ENCODE results near the gene SLC38A2.
"Not testable (repeated sequence)": the region's sequence is repeated elsewhere in the genome, so short reads cannot be mapped to it uniquely, and the experiment has no call there.

The SLC38A2 gene

GRCh38 chr12:46360908-46361666 is 11.5 kb downstream of the SLC38A2 start:
- no peak for DNase-seq (ENCODE audit: low read depth in 2 of 2)

GRCh38 chr12:46360370-46360769 is 12.2 kb downstream of the SLC38A2 start:
- DNase-seq (ENCODE audit: low read depth in 2 of 2) = no peak

DNA sequence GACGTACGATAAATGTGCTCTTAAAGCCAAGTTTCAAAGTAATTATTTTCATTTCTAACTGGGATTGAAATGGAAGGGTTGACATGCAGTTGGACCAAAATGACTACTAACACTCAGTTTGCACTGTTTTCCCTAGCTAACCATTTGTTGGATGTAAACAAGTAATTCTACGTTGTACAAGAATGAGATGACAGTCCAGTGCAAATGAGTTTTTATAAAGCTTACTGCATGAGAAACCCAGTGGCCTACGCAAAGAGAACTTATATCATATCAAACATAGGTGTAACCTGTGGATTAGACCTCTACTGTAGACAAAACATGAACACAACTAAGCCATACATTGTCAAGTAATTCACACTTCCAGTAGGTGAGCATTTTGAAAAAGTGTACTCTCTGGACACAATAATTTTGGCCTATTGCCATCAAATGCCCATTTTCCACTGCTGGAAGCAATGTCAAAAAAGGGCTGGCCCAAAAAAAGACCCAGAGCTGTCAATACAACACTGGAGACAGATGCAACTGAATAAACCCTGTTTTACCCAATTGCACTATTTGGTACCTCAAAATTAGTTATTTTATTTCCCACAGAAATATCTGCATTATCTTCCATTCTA is 12.8 kb downstream of the SLC38A2 start:
- no peak for DNase-seq (ENCODE audit: low read depth in 2 of 2)

DNA sequence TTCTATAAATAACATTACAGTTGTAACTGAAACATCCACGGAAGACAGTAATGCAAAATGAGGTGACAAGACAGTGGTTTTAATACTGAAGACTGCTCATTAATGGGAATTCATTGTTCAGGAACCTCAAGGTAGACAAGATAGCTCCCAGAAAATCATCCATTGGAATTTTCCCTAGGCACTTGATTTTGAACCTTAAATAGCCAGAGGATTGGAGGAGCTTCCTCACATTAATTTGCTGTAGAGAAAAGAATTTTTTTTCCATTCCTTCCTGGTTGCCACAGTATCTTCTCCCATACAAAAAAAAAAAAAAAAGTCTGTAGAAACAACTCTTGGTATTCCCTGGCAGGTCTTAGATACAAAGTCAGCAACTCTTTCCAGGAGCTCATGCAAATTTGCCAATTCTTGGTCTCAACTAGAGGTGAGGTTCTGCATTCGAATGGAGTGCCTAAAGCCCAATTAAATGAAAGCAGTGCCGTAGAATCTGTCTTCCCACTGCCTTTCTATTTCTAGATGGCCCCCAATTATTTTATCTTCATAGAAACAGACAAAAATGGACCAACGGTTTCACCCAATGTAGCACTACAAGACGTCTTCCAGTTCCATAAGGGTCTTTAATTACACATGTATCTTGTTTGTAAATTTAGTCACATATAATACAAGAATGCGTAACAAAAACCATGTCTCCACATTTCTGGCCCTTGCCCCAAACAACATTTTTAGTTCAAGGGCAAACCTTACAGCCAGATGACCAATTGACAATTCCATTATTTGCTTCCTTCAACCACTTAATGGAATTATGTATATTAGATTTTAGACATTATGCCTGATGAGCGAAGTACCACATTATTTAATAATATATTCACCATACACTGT is 13.5 kb downstream of the SLC38A2 start:
- no peak for DNase-seq (ENCODE audit: low read depth in 2 of 2)

- no peak for DNase-seq (ENCODE audit: low read depth in 2 of 2)
Observed at GRCh38 chr12:46358325-46358700, 14.3 kb downstream of the SLC38A2 start.

DNA sequence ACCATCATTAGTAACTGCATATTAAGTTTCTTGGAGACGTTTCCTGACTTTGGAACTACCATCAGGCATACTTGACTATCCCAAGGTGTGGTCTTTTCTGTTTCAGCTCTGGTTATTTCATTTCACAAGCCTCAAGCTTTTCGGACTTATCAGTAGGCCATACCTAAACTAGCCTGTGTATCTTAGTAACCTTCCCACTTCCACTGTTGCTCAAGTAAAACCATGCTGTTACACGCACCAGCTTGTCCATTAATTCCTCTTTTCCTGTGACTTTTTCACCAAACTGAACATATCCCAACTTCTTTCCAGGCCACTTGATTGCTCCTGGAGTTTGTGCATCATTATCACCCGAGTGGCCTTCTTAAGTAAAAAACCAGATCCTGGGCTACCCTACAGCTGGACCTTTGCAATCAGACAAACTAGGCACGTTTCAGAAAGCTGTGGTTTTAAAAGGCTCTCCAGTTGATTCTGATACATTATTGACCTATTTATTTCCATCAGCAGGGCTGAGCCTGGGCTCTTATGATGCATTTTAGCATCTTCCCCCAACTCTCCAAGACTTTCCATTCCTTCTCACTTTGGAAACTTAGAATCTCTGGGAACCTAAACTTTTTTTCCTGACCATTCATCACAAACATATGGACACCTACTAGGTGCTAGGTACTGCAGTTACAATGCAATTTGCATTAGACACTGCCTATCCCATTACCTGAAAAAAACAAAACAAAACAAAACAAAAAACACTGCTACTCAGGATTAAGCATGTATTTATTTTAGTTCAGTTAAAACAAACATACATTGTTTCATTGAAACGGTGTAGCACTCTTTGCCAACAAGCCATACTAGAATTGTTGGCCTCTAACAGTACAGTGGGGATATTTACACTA is 14.9 kb downstream of the SLC38A2 start:
- no peak for DNase-seq (ENCODE audit: low read depth in 2 of 2)

DNA sequence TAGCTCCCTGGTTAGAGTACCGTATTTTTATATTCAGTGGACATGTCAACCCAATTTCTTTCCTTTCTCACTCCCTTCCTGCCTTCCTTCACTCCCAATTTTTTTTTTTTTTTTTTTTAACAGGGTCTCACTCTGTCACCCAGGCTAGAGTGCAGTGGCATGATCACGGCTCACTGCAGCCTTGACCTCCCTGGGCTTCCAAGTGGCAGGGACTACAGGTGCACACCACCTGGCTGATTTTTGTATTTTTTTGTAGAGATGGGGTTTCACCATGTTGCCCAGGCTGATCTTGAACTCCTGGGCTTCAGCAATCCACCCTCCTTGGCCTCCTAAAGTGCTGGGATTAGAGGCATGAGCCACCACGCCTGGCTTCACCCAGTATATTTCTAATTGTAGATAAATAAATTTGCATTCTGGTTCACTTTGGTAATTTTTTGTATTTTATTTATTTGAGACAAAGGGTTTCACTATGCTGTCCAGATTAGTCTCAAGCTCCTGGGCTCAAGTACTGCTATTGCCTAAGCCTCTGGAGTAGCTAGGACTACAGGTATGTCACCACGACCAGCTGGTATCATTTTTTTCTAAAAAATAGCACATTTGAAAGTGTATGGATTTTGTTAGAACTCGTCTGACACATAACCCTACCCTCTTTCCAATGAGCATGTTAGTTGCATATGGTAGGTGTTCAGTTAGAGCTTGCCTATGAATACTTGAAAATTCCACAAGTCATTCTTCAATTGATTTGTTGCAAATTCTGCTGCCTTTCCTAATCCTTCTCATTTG is 15.7 kb downstream of the SLC38A2 start:
- DNase-seq (ENCODE audit: low read depth in 2 of 2) = no peak

- no peak for DNase-seq (ENCODE audit: low read depth in 2 of 2)
Observed at GRCh38 chr12:46354802-46355199, 17.8 kb downstream of the SLC38A2 start.

DNA sequence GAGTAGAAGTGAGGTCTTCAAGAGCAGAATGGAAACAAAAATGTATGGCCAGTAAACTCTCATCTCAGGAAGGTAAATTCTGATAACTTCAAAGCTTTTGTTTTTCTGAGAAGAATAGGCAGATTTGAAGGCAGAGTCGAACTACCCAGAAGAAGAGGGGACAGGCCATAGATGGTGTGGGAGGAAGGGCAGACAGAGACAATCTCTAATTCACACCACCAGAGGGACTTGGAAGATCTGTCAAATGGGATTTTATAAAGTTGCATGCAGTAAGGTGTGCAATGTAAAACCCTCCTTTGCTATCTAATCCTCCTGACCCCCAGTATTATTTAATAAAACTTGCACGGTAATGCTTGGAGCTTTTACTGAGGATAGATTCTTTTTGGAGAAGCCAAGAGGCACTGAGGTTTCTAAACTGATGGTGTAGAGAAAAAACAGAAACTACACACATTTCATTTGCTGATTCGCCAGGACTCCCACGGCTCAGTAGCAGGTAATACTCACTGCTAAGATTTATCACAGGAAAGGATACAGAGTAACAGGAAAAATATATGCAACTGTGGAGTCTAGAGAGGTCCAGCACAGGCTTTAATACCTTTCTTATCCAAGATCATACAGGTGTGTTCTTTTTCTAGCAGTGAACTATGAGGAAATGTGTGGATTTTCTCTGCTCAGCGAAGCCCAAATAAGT is 18.3 kb downstream of the SLC38A2 start:
- no peak for DNase-seq (ENCODE audit: low read depth in 2 of 2)

- no peak for DNase-seq (ENCODE audit: low read depth in 2 of 2)
Observed at GRCh38 chr12:46351886-46352650, 20.5 kb downstream of the SLC38A2 start.

DNA sequence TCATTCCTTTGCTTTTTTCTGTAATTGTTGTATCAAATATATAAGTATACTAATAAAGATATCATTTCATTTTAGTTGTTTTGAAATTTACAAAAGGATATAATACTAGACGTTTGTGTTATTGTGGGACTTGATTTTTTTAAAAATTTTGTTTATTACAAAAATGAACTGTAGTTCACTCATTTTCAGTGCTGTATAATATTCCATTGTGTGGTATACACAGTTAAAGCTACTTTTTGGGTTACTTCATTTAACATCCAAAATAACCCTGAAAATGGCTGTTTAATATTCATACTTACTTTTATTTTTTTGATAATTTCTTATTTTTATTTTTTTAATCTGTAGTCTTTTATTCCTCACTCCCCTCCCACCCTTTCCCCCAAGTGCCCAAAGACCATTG is 21.4 kb downstream of the SLC38A2 start:
- DNase-seq (ENCODE audit: low read depth in 2 of 2) = no peak

GRCh38 chr12:46349253-46349652 is 23.3 kb downstream of the SLC38A2 start:
- no peak for DNase-seq (ENCODE audit: low read depth in 2 of 2)

GRCh38 chr12:46343118-46343852 is 29.3 kb downstream of the SLC38A2 start:
- DNase-seq (ENCODE audit: low read depth in 2 of 2) = no peak

DNA sequence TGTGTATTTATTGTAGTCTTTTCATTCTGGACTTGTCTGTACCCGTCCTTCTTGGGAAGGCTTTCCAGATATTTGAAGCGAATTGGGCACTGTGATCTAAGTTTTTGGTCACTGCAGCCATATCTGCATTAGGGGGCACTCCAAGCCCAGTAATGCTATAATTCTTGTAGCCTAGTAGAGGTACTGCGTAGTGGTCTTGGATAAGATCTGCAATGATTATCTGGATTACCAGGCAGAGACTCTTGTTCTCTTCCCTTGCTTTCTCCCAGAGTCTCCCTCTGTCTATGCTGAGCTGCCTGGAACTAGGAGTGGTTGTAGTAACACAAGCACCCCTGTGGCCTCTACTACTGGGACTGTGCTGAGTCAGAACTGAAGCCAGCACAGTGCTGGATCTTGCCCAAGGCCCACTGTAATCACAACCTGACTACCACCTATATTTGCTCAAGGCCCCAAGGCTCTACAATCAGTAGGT is 30.0 kb downstream of the SLC38A2 start:
- DNase-seq (ENCODE audit: low read depth in 2 of 2) = peak in 1 of 2 donors; percentile 9

DNA sequence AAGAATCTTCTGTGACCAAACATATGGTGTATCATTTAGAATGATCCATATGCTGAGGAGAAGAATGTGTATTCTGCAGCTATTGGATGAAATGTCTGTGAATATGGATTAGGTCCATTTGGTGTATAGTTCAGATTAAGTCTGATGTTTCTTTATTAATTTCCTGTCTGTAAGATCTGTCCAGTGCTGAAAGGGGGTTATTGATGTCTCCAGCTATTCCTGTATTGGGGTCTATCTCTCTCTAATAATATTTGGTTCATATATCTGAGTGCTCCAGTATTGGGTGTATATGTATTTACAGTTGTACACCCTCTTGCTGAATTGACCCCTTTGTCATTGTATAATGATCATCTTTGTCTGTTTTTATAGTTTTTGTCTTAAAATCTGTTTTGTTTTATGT is 33.5 kb downstream of the SLC38A2 start:
- DNase-seq (ENCODE audit: low read depth in 2 of 2) = no peak

GRCh38 chr12:46332260-46332659 is 40.3 kb downstream of the SLC38A2 start:
- DNase-seq (ENCODE audit: low read depth in 2 of 2) = no peak

DNA sequence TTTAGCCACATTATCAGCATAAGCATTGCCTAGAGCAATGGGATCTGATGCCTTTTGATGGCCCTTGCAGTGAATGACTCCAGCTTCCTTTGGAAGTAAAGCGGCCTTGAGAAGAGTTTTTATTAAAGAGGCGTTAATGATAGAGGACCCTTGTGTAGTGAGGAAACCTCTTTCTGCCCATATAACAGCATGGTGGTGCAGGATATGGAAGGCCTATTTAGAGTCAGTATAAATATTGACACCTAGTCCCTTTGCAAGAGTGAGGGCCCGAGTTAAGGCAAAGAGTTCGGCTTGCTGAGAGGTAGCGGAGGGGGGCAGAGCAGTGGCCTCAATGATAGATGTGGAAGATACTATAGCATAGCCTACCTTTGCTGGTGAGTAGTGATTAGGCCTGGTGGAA is 47.5 kb downstream of the SLC38A2 start:
- DNase-seq (ENCODE audit: low read depth in 2 of 2) = not testable (repeated sequence)

DNA sequence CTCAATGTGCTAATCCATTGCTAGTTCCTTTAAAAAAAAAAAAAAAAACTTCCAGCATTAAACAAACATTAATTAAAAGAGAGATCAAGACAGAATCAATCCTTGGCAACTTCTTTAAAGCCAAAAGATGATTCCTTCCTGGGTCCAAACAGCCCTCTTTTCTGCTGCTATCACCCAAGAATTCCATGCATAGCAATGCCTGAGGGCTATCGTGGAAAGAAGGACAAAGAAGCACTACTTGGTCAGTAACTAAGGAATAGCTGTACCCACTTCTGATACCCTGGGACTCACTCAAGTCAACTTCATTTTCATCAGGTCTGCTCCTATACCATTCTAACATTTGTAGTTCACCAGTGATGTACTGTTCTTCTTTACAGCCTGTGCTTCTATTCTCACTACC is 51.8 kb downstream of the SLC38A2 start:
- no peak for DNase-seq (ENCODE audit: low read depth in 2 of 2)

DNA sequence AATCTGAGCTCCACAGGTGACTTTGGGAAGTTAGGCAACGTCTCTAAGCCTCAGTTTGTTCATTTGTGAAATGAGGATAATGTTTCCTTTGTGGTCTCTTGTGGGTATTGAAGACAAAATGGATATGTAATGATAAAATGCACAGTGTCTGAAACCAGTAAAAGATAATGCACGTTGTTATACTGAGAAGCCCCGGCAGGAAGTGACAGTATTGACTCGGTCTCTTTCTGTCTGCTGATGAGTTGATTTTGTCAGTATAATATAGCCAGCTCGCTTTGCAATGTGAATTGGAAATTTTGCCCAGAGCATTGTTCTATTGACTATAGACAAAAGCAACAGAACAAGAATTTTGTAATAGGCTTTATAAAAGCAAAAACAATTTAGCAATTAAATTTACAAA is 54.5 kb downstream of the SLC38A2 start:
- no peak for DNase-seq (ENCODE audit: low read depth in 2 of 2)

All from stimulated activated CD8-positive, alpha-beta memory T cell treated with anti-CD3 and anti-CD28 coated beads, Interleukin-7, amount 100 ng/mL, for 1 hour (primary cell).